Right lobe of liver (tissue), 6 donors: ENCODE measurements around the gene ADAM12. TPM values are rescaled to one million over a fixed set of nuclear protein-coding genes. Genes with fewer than 3 reads are reported as not detected.

Experiments
- ATAC-seq, 4 donors: fragments of 200-7000 bp; cut with Tn5 transposase; one replicate each; pipeline ENCODE4 v1.9.1; 2020; ENCODE audit warnings: mild to moderate bottlenecking in 4 of 4, moderate library complexity in 4 of 4
- DNase-seq, 3 donors: peaks; one replicate each; pipeline ENCODE4 v3.0.0-alpha.2; 2020
- H3K27ac ChIP-seq, 3 donors: fragments of 200-600 bp; one replicate each; pipeline ENCODE4 v1.8.0; 2022
- H3K27me3 ChIP-seq, 2 donors: fragments of 200-600 bp; one replicate each; pipeline ENCODE4 v1.8.0; 2022
- H3K36me3 ChIP-seq, 4 donors: fragments of 200-600 bp; sonication (generic) in 1 of 4; one replicate each; pipeline versions ENCODE4 v1.5.1 to v1.8.0; 2017 to 2022; ENCODE audit warnings: control low read depth in 1 of 4
- H3K4me1 ChIP-seq, 4 donors: fragments of 200-600 bp; sonication (generic) in 1 of 4; one replicate each; pipeline versions ENCODE4 v1.5.1 to v1.8.0; 2017 to 2022; ENCODE audit warnings: control low read depth in 1 of 4
- H3K4me3 ChIP-seq, 3 donors: fragments of 200-600 bp; one replicate each; pipeline ENCODE4 v1.8.0; 2022
- H3K9me3 ChIP-seq, 4 donors: fragments of 200-600 bp; sonication (generic) in 1 of 4; one replicate each; pipeline versions ENCODE4 v1.5.1 to v1.8.0; 2017 to 2022; ENCODE audit warnings: control low read depth in 1 of 4
- POLR2A ChIP-seq: fragments of 450-650 bp; IDR thresholded peaks from one replicate; pipeline ENCODE4 v1.6.1; 2017; ENCODE audit warnings: antibody characterized with exemption, mild to moderate bottlenecking
- WGBS: methylation state at CpG from one replicate; pipeline ENCODE4 v1.1.6; 2018; ENCODE audit warnings: low coverage, low lambda C conversion rate; ENCODE audit not compliant: insufficient coverage; ENCODE audit errors: missing lambda C conversion rate; 5-methylcytosine and 5-hydroxymethylcytosine counted together
- intact Hi-C, 2 donors: fragments of 100-400 bp; cut with DNase I; formaldehyde crosslinking; loops; one replicate each; pipeline versions ENCODE4 v1.11.2 to v1.14.1; 2022
- total RNA-seq, 6 experiments: library from RNA; depleted of rRNA in 2 of 6; stranded (reverse); fragments of >200 nt in 2 of 6; fragmentation: NEBNext Ultra II Directional in 3 of 6; extraction: Animal tissue kit (Norgen Biotek cat#: 25700) in 3 of 6; gene quantifications; one replicate each; pipeline versions ENCODE4 v1.1.0 to v1.2.4, GENCODE V29; 2016 to 2023
- TF ChIP-seq, protein P1 (sequence below), 4 donors: fragments of 200-600 bp in 3 of 4; fragments of 450-650 bp in 1 of 4; IDR thresholded peaks; one replicate each; pipeline versions ENCODE4 v1.5.1 to v1.8.0; 2016 to 2022; ENCODE audit warnings: antibody characterized with exemption in 4 of 4, mild to moderate bottlenecking in 2 of 4
- donor health status: DM: no; HTN: yes; CAD: no.
- donor health status: DM: no; HTN: no; CAD: no.
- donor health status: DM: no; HTN: no; CAD: no.
- donor health status: DM: no; HTN: yes; CAD: no.
- donor health status: DM: no; HTN: yes; CAD: no.

The ADAM12 gene
- total RNA-seq, 6 experiments from 2014 or later = 0.06 to 1.3 (median 0.48) TPM; not detected in 2

DNA sequence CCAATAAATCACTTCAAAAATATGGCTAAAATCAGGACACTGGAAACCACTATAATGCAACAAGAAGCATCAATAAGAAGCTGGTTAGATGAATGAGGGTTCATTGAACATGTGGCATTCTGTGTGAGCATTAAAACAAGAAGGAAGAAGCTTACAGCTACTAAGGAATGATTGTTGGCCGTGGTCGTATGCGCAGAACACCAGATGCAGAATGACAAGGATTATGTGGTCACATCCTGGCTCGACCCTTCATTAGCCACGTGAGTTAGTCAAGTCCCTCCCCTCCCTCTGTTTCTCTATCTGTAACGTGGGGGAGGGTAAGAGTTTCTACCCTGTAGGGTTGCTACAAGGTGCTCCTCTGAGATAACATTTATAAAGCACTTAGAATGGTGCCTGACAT is 174.3 kb downstream of the ADAM12 start:
- DNase-seq = no peak
- 49% methylated on average over 6 of the region's 6 CpGs for WGBS
- intact Hi-C loops = no loop called here
- TF ChIP-seq POLR2A = no peak
- TF ChIP-seq, protein P1, sequence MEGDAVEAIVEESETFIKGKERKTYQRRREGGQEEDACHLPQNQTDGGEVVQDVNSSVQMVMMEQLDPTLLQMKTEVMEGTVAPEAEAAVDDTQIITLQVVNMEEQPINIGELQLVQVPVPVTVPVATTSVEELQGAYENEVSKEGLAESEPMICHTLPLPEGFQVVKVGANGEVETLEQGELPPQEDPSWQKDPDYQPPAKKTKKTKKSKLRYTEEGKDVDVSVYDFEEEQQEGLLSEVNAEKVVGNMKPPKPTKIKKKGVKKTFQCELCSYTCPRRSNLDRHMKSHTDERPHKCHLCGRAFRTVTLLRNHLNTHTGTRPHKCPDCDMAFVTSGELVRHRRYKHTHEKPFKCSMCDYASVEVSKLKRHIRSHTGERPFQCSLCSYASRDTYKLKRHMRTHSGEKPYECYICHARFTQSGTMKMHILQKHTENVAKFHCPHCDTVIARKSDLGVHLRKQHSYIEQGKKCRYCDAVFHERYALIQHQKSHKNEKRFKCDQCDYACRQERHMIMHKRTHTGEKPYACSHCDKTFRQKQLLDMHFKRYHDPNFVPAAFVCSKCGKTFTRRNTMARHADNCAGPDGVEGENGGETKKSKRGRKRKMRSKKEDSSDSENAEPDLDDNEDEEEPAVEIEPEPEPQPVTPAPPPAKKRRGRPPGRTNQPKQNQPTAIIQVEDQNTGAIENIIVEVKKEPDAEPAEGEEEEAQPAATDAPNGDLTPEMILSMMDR (IDR thresholded peaks at IDR 0.05) = no peak
- Histone ChIP-seq H3K36me3 (no peaks in the 10 kb centered on the region), H3K4me1 (no peaks in the 10 kb centered on the region), H3K27ac (no peak overlapping the region), H3K4me3 (no peak overlapping the region), H3K27me3 (no peaks in the 10 kb centered on the region), H3K9me3 (no peaks in the 10 kb centered on the region)
- no peak for ATAC-seq

DNA sequence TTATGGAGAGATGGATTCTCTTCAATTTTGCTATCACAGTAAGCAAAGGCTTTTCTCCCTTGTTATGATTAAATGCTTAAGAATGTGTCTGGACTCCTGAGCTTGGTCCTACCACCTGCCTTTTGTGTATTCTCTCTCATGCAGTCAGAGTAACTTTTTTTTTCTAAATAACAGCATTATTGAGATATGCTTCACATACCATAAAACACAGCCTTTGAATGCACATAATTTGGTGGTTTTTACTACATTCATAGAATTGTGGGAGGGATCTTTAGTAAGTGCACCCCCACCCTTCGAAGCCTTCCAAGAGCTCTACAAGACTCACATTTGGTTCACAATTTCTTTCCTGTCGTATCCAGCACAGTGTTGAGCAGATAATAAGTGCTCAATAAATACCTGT is 175.5 kb downstream of the ADAM12 start:
- DNase-seq (no peak), ATAC-seq (no peak)
- no peaks in the 10 kb centered on the region for H3K4me1 ChIP-seq
- no peak overlapping the region for H3K4me3 ChIP-seq
- TF ChIP-seq POLR2A = no peak
- TF ChIP-seq, protein P1 (IDR thresholded peaks at IDR 0.05) = no peak
- intact Hi-C loops = no loop called here
- no peaks in the 10 kb centered on the region for H3K36me3 ChIP-seq
- H3K27ac ChIP-seq = no peak overlapping the region
- WGBS = 67% methylated on average over 2 of the region's 2 CpGs
- H3K9me3 ChIP-seq = no peaks in the 10 kb centered on the region
- no peaks in the 10 kb centered on the region for H3K27me3 ChIP-seq

DNA sequence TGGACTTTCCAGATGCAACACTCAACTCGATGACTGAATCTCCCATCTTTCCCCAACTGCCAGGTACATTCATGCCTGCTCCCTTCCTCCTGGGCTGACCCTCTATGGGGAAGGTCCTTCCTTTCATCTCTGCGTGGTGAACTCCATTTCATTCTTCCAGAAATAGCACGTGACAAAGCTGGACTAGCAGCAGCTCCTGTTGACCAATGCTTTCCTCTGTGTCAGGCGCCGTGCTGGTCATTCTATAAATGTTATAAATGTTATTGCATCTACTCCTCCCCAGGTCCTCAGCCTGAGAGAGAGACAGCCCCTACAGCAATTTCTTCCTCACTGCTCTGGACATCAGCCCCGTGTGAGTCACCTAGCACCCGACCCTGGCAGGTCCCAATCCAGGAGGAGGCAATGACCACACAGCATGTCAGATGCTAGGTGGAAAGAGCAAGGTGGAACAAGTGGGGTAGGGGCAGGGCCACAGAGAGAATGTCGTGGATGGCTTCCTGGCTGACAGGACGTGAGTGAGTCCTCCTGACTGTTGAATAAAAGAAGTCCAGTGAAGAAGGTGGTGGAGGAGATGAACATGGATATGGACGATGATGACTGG is 178.1 kb downstream of the ADAM12 start:
- Histone ChIP-seq H3K36me3 (no peaks in the 10 kb centered on the region), H3K4me1 (no peaks in the 10 kb centered on the region), H3K4me3 (no peak overlapping the region), H3K27ac (no peak overlapping the region), H3K27me3 (no peaks in the 10 kb centered on the region), H3K9me3 (no peaks in the 10 kb centered on the region)
- WGBS = 64% methylated on average over 8 of the region's 10 CpGs
- intact Hi-C loops = no loop called here
- no peak for DNase-seq
- no peak for TF ChIP-seq POLR2A
- TF ChIP-seq, protein P1 (IDR thresholded peaks at IDR 0.05) = no peak
- no peak for ATAC-seq

DNA sequence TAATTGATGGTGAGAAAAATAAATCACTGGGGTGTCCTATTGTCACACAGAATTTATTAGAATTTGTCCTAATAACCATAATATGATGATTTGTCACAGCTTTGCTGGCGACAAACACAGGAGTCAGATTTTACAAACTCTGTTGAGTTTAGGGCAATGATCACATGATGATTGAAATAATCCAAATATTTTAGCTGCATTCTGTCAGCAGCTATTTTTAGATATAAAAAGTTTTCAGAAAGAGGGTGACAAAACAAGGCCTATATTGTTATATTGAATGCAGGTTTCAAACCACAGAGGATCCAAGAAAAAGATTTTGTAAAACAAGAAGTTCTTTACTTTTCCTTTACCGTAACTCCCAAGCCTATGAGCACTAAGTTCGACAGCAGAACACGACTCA is 178.8 kb downstream of the ADAM12 start:
- H3K9me3 ChIP-seq = no peaks in the 10 kb centered on the region
- no peak overlapping the region for H3K27ac ChIP-seq
- DNase-seq (no peak), ATAC-seq (no peak)
- intact Hi-C loops = no loop called here
- TF ChIP-seq, protein P1 (IDR thresholded peaks at IDR 0.05) = no peak
- TF ChIP-seq POLR2A = no peak
- H3K4me3 ChIP-seq = no peak overlapping the region
- 49% methylated on average over 4 of the region's 4 CpGs for whole genome bisulfite sequencing
- H3K27me3 ChIP-seq = no peaks in the 10 kb centered on the region
- no peaks in the 10 kb centered on the region for H3K4me1 ChIP-seq
- no peaks in the 10 kb centered on the region for H3K36me3 ChIP-seq
